Measurements from ENCODE around the gene HPF1. TPM values are rescaled to one million over a fixed set of nuclear protein-coding genes. Genes with fewer than 3 reads are reported as not detected.

Gene HPF1
- total and polyA plus RNA-seq, 2 of the 8 experiments (the other 6 are each of a cell fraction or from before 2014, with no cell fraction given): 14.1 to 32.5 TPM

GRCh38 chr4:169730564-169730963 lies 27.2 kb downstream of the HPF1 start:
- H2BK12ac ChIP-seq (ENCODE audit: low read depth, low read length): no peak overlapping the region
- H3K79me2 ChIP-seq (ENCODE audit: control insufficient read depth in 1 of 2, insufficient read depth in 2 of 2, low read length in 2 of 2): no peaks in the 10 kb centered on the region
- H3K27me3 ChIP-seq (replicated peaks in 1 of 4; ENCODE audit: control insufficient read depth in 3 of 4, extremely low read depth in 1 of 4, insufficient read depth in 3 of 4, low read length in 3 of 4): no peaks in the 10 kb centered on the region
- DNase-seq (ENCODE audit: low read depth in 1 of 2, low spot score in 2 of 2) (no peak), FAIRE-seq (no peak)
- no peak overlapping the region for H4K5ac ChIP-seq (ENCODE audit: insufficient read length, low read depth, low read length)
- no peak overlapping the region for H3K9ac ChIP-seq (replicated peaks in 1 of 4; ENCODE audit: extremely low read depth in 1 of 4, low read depth in 3 of 4, low read length in 3 of 4)
- no peak overlapping the region for H3K4ac ChIP-seq (replicated peaks; ENCODE audit: insufficient read length, low read depth, low read length)
- H2BK20ac ChIP-seq (ENCODE audit: low read length): no peak overlapping the region
- H3K56ac ChIP-seq (replicated peaks; ENCODE audit: insufficient read length, low read depth, low read length): no peak overlapping the region
- no peak overlapping the region for H2BK15ac ChIP-seq (ENCODE audit: low read length)
- no peak overlapping the region for H2BK5ac ChIP-seq (ENCODE audit: low read depth, low read length)
- H3K14ac ChIP-seq (ENCODE audit: insufficient read length): no peak overlapping the region
- no peaks in the 10 kb centered on the region for H3K9me3 ChIP-seq (ENCODE audit: insufficient read depth in 2 of 2, low read depth in 1 of 2, low read length in 1 of 2)
- no peak overlapping the region for H4K91ac ChIP-seq (replicated peaks; ENCODE audit: insufficient read length, low read length)
- ChIA-PET POLR2A (ENCODE audit: partially characterized antibody) (interaction anchor here (2.1 kb wide), 1 partner anchor 69 kb away, joined by 4 read pairs; no protein-coding TSS in a partner anchor), CTCF (ENCODE audit: partially characterized antibody) (interaction anchor here (1.6 kb wide), 1 partner anchor 117 kb away, joined by 7 read pairs; the partner anchor contains the start of gene NEK1)
- no peaks in the 10 kb centered on the region for H3K4me1 ChIP-seq (replicated peaks in 1 of 4; ENCODE audit: control insufficient read depth in 3 of 4, insufficient read depth in 4 of 4, low read length in 3 of 4)
- no peak overlapping the region for H3K27ac ChIP-seq (ENCODE audit: low read depth, low read length)
- H3K23me2 ChIP-seq (ENCODE audit: low read depth, low read length): no peaks in the 10 kb centered on the region
- no peak overlapping the region for H3K4me2 ChIP-seq (ENCODE audit: insufficient read depth in 1 of 2, low read depth in 2 of 2, low read length in 2 of 2)
- WGBS, 2 experiments (ENCODE audit: extremely low coverage in 1 of 2, insufficient coverage in 1 of 2, insufficient read length in 1 of 2, insufficient replicate concordance in 2 of 2, low coverage in 1 of 2, low lambda C conversion rate in 2 of 2, missing lambda C conversion rate in 1 of 2): 92% methylated on average over 5 of the region's 5 CpGs; no CpG with 5 or more reads in 1 of the 2 experiments
- no peak overlapping the region for H3K4me3 ChIP-seq (ENCODE audit: extremely low read depth in 1 of 4, insufficient read depth in 2 of 4, low read depth in 3 of 4, low read length in 4 of 4)
- TF ChIP-seq USF2 (IDR thresholded peaks at IDR 0.05; ENCODE audit: low read length) (no peak), BCL11A (IDR thresholded peaks at IDR 0.05; ENCODE audit: low read depth in 2 of 2, low read length in 2 of 2) (no peak), RFX5 (IDR thresholded peaks at IDR 0.05; ENCODE audit: borderline replicate concordance, low read depth, low read length) (no peak)
- H3K79me1 ChIP-seq (ENCODE audit: low read depth, low read length): no peaks in the 10 kb centered on the region
- H4K20me1 ChIP-seq (replicated peaks in 1 of 2; ENCODE audit: control insufficient read depth in 1 of 2, insufficient read depth in 2 of 2, low read length in 2 of 2): no peaks in the 10 kb centered on the region
- no peak overlapping the region for H3K18ac ChIP-seq (ENCODE audit: extremely low read depth, low read length)
- no peak overlapping the region for H2AFZ ChIP-seq (ENCODE audit: low read length)
- peaks cover 0 to 12% (median 5%) of the 10 kb centered on the region in 4 experiments; a peak in 4 of 8 replicates for H3K36me3 ChIP-seq (ENCODE audit: control insufficient read depth in 2 of 4, insufficient read depth in 4 of 4, low read length in 3 of 4)
- H4K8ac ChIP-seq (ENCODE audit: extremely low read depth, insufficient read depth, low read length): no peak overlapping the region
- no peak overlapping the region for H2AK5ac ChIP-seq (ENCODE audit: low read depth, low read length)
- H3K23ac ChIP-seq (ENCODE audit: insufficient read length): no peak overlapping the region
- no peak overlapping the region for H2BK120ac ChIP-seq (replicated peaks; ENCODE audit: low read depth, low read length)
